ENCODE data around the gene FAM90A1.
"Not testable (repeated sequence)": the region's sequence is repeated elsewhere in the genome, so short reads cannot be mapped to it uniquely, and the experiment has no call there.

- TF ChIP-seq POLR2A (IDR thresholded peaks at IDR 0.05); CTCF (IDR thresholded peaks at IDR 0.05 in 4 of 5, conservative IDR thresholded peaks at IDR 0.05 in 1 of 5): not testable (repeated sequence)
Measured at GRCh38 chr12:8181271-8181670, 46.1 kb downstream of the FAM90A1 start.
